HepG2 (cell line): ENCODE data around the gene CARMIL3. TPM values are rescaled to one million over a fixed set of nuclear protein-coding genes. Genes with fewer than 3 reads are reported as not detected.
A peak's percentile ranks its signal among the peaks of the same experiment; 100 is the strongest.

Experiments used
- ARID3A ChIP-seq: IDR thresholded peaks from 2 replicates; pipeline ENCODE4 v1.6.1; 2012; ENCODE audit warnings: low read depth, low read length, improper control_type of control experiment
- BRCA1 ChIP-seq: sonication (generic); formaldehyde crosslinking; IDR thresholded peaks from 2 replicates; pipeline ENCODE4 v1.4.0; 2020; ENCODE audit warnings: missing genetic modification reagents
- HNRNPLL ChIP-seq: fragments of 200-400 bp; formaldehyde crosslinking; IDR thresholded peaks from 2 replicates; pipeline ENCODE4 v1.6.1; 2017; ENCODE audit warnings: mild to moderate bottlenecking, low read depth, low read length; ENCODE audit not compliant: poor library complexity, severe bottlenecking
- MXD3 ChIP-seq: IDR thresholded peaks from 2 replicates; pipeline ENCODE4 v1.6.1; 2016; ENCODE audit warnings: mild to moderate bottlenecking, missing biosample characterization, missing genetic modification reagents
- NFE2 ChIP-seq: sonication (generic); formaldehyde crosslinking; IDR thresholded peaks from 2 replicates; pipeline ENCODE4 v1.4.0; 2020; ENCODE audit warnings: missing genetic modification reagents
- PATZ1 ChIP-seq: sonication (generic); formaldehyde crosslinking; IDR thresholded peaks from 2 replicates; pipeline ENCODE4 v1.4.0; 2020; ENCODE audit warnings: missing genetic modification reagents
- SMYD3 ChIP-seq: sonication (generic); formaldehyde crosslinking; IDR thresholded peaks from 2 replicates; pipeline ENCODE4 v1.8.1; 2023; ENCODE audit warnings: mild to moderate bottlenecking, missing genetic modification reagents
- SSRP1 ChIP-seq: IDR thresholded peaks from 2 replicates; pipeline ENCODE4 v1.6.1; 2016; ENCODE audit warnings: control low read depth
- XRCC5 ChIP-seq: fragments of 200-400 bp; formaldehyde crosslinking; optimal IDR thresholded peaks from 2 replicates; pipeline ENCODE3; 2017; ENCODE audit warnings: mild to moderate bottlenecking, low read length
- ZBTB3 ChIP-seq: sonication (generic); formaldehyde crosslinking; IDR thresholded peaks from 2 replicates; pipeline ENCODE4 v1.4.0; 2020; ENCODE audit warnings: low read depth, mild to moderate bottlenecking, moderate library complexity, missing genetic modification reagents, borderline replicate concordance
- ZBTB42 ChIP-seq: sonication (generic); formaldehyde crosslinking; IDR thresholded peaks from 2 replicates; pipeline ENCODE4 v1.5.0; 2020; ENCODE audit warnings: mild to moderate bottlenecking, missing genetic modification reagents
- ZHX2 ChIP-seq, 2 experiments: sonication (generic) in 1 of 2; formaldehyde crosslinking in 1 of 2; IDR thresholded peaks; 2 replicates each; pipeline versions ENCODE4 v1.6.1 to v1.9.0; 2014 to 2022; ENCODE audit warnings: antibody characterized with exemption in 1 of 2, borderline replicate concordance in 1 of 2, inconsistent platforms in 1 of 2, low read depth in 1 of 2, missing genetic modification reagents in 1 of 2
- ZKSCAN8 ChIP-seq: IDR thresholded peaks from 2 replicates; pipeline ENCODE4 v1.6.1; 2016; ENCODE audit warnings: borderline replicate concordance, missing genetic modification reagents, missing compliant biosample characterization
- ZNF260 ChIP-seq: sonication (generic); formaldehyde crosslinking; IDR thresholded peaks from 2 replicates; pipeline ENCODE4 v1.4.0; 2020; ENCODE audit warnings: missing genetic modification reagents, low read depth, mild to moderate bottlenecking, borderline replicate concordance
- ZNF496 ChIP-seq: sonication (generic); formaldehyde crosslinking; IDR thresholded peaks from 2 replicates; pipeline ENCODE4 v1.8.1; 2023; ENCODE audit warnings: mild to moderate bottlenecking, moderate library complexity, missing genetic modification reagents; ENCODE audit not compliant: insufficient replicate concordance
- ZNF713 ChIP-seq: sonication (generic); formaldehyde crosslinking; IDR thresholded peaks from 2 replicates; pipeline ENCODE4 v1.4.0; 2020; ENCODE audit warnings: mild to moderate bottlenecking, missing genetic modification reagents
- ZNF891 ChIP-seq: sonication (generic); formaldehyde crosslinking; IDR thresholded peaks from 2 replicates; pipeline ENCODE4 v1.5.0; 2020; ENCODE audit warnings: mild to moderate bottlenecking, missing genetic modification reagents
- polyA plus RNA-seq, 8 experiments: library from polyadenylated mRNA; depleted of rRNA in 3 of 8; stranded (reverse) in 7 of 8; unstranded in 1 of 8; fragments of >200 nt; fragmentation: Illumina TruSeq in 4 of 8; extraction: Trizol in 4 of 8; gene quantifications; 2 replicates each; pipeline versions ENCODE4 v1.2.1 to v1.2.3, GENCODE V29; 2011 to 2016; ENCODE audit warnings: low read depth in 4 of 8, missing spikeins in 1 of 8, mixed read lengths in 1 of 8; ENCODE audit not compliant: insufficient read depth in 1 of 8
- total RNA-seq, 5 experiments: library from RNA; depleted of rRNA; stranded (reverse); fragments of >200 nt; fragmentation: Illumina TruSeq; extraction: Trizol; gene quantifications; 2 replicates each; pipeline ENCODE4 v1.2.3, GENCODE V29; 2016; ENCODE audit warnings: low read depth in 1 of 5

Gene CARMIL3
- total and polyA plus RNA-seq, 2 of the 13 experiments (the other 11 are each of a cell fraction or from before 2014, with no cell fraction given) = 0.27 to 0.55 TPM

- TF ChIP-seq ZHX2 (IDR thresholded peaks at IDR 0.05; ENCODE audit: low read depth) = peak; percentile 83
- peak; percentile 93; the same call in 1 of the 2 replicates for TF ChIP-seq ZHX2 (CRISPR knock-in tag; IDR thresholded peaks at IDR 0.05; ENCODE audit: borderline replicate concordance)
- 0 out of 2 replicates have a peak, but pooled peaks have one; percentile 14 for TF ChIP-seq NFE2 (CRISPR knock-in tag)
- peak; percentile 96; the same call in 1 of the 2 replicates for TF ChIP-seq ZNF260
- peak; percentile 97 for TF ChIP-seq ZNF713 (CRISPR knock-in tag)
- peak; percentile 95 for TF ChIP-seq SMYD3 (CRISPR knock-in tag)
- TF ChIP-seq PATZ1 = peak; percentile 97
- TF ChIP-seq HNRNPLL = peak; percentile 82
- TF ChIP-seq ZBTB3 (CRISPR knock-in tag) = peak; percentile 63; the same call in 1 of the 2 replicates
- peak; percentile 34 for TF ChIP-seq XRCC5
- peak; percentile 99; the same call in 1 of the 2 replicates for TF ChIP-seq MXD3 (CRISPR knock-in tag)
- TF ChIP-seq SSRP1 (CRISPR knock-in tag) = peak; percentile 19; the same call in 1 of the 2 replicates
- TF ChIP-seq ZNF891 (CRISPR knock-in tag) = no peak
- TF ChIP-seq ARID3A = peak; percentile 3; the same call in 1 of the 2 replicates
- peak; percentile 86 for TF ChIP-seq ZBTB42 (CRISPR knock-in tag)
- TF ChIP-seq BRCA1 (CRISPR knock-in tag) = peak; percentile 97
- no peak for TF ChIP-seq ZNF496 (CRISPR knock-in tag)
- peak; percentile 85; the same call in 1 of the 2 replicates for TF ChIP-seq ZKSCAN8
These were observed 42.4 kb downstream of the CARMIL3 start, which contains the start of gene PCK2 (continued) for GRCh38 chr14:24093901-24094840.
